ENCODE results near the gene CCSER1.

Gene CCSER1

GRCh38 chr4:90127706-90128345 is 632 bp downstream of the CCSER1 start:
- no peak for TF ChIP-seq CTCF (conservative IDR thresholded peaks at IDR 0.05)
- peak overlapping the region; percentile 98 for H3K27ac ChIP-seq

- H3K27ac ChIP-seq, result peak overlapping the region; percentile 98
- TF ChIP-seq CTCF (conservative IDR thresholded peaks at IDR 0.05), result no peak
Observed at GRCh38 chr4:90128961-90129495, 1.8 kb downstream of the CCSER1 start.

GRCh38 chr4:90130076-90130475 is 2.9 kb downstream of the CCSER1 start:
- no peak for TF ChIP-seq CTCF (conservative IDR thresholded peaks at IDR 0.05)
- peak overlapping the region; percentile 98 for H3K27ac ChIP-seq

DNA sequence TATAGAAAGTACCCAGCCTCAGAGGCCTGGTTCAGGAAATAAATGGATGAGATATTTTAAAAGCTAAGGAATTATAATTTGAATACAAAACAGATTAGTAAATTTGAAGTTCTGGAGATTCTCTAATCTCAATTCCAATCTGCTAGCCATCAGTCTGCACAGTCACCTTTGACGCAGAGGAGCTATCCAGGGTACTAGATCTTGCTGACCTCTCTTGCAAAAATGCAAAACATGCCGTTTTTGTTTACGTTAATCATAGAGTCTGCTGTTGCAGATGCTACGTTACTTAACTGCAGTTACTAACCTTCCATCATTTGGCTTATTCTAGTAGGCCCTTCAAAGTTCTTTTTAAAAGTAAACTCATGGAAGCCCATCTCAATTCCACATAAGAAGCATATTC is 10.4 kb downstream of the CCSER1 start:
- H3K27ac ChIP-seq, result no peak overlapping the region
- TF ChIP-seq CTCF (conservative IDR thresholded peaks at IDR 0.05), result no peak

DNA sequence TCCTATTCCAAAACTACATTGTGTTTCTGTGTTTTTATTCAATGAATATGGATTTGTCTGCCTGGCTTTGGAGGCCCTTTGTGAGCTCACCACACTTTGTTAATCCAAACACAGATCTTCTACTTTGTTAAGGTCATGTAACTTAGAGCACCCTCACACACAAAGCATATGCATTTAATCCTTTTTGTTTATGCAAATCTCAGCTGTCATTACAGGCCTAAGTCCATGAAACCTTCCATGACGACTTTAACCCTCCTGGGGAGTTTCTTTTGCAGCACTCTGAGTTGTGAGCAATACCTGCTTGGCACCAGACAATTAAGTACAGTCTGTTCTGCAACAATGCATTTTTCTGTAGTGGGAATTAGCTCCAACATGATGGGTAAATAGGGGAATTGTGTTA is 14.9 kb downstream of the CCSER1 start:
- TF ChIP-seq CTCF (conservative IDR thresholded peaks at IDR 0.05), result no peak

DNA sequence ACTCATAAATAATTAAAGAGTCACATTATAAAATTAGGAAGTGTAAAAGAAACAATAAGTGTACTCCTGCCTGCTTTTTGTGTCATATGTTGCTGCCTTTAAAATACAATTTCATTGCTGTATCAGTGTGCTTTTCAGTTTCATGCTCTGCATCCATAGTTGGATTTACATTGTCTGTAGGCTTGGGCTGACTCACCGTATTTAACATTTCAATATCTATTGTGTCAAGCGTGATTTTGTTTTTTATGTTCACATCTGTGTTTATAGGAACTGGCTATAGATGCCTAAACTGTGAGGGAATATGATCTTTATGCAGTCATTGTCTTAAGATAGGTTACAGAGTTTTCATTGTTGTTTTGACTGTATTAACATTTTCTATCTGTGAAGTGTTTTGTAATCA is 18.1 kb downstream of the CCSER1 start:
- H3K27ac ChIP-seq, result no peak overlapping the region; the same call in 1 of the 2 replicates
- TF ChIP-seq CTCF (conservative IDR thresholded peaks at IDR 0.05), result no peak

More for the DNA sequence above, 14.9 kb downstream of the CCSER1 start:
- peak overlapping the region; percentile 51 for H3K27ac ChIP-seq

DNA sequence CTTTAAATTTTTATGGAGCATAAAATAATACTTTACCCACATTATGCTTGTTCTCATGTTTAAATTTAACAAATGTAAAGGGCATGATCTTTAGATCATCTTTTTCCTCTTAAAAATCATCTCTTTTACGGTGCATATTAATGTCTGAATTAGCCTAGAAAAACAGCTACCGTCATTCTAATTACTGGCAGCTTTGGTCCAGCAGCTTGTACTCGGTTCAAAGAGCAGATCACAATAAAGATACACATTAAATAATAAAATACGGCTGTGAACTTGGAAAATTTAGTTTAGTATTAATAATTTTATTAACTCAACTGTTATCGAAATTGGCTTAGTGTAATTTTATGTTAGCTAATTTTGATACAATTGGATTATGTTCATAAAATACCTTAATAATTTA is 19.1 kb downstream of the CCSER1 start:
- peak overlapping the region; percentile 22; the same call in 1 of the 2 replicates for H3K27ac ChIP-seq
- no peak for TF ChIP-seq CTCF (conservative IDR thresholded peaks at IDR 0.05)
